CD4-positive, alpha-beta T cell treated with Interleukin-10 for 1 hour (primary cell): ENCODE measurements around the gene CEP350.
"Not testable (repeated sequence)": the region's sequence is repeated elsewhere in the genome, so short reads cannot be mapped to it uniquely, and the experiment has no call there.

Source experiments
- DNase-seq: peaks from one replicate; pipeline ENCODE4 v3.0.0-alpha.2; 2020

CEP350 gene

DNA sequence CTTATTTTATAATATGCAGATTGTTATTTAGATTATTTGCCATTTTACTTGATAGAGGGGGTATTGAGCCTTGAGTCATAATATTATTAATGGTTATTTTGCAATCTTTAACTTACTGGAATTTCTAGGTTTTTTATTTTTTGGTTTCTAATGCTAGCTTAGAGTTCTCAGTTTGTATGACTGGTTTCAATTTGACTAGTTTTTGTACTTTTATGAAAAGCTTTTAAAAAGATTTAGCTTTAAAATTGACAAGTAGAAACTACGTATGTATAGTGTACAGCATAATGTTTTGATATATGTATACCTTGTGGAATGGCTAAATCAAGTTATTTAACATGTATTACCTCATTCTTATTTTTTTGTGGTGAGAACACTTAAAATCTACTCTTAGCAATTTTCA lies 41.5 kb downstream of the CEP350 start:
- no peak for DNase-seq

- no peak for DNase-seq
These were observed 46.0 kb downstream of the CEP350 start for GRCh38 chr1:180000575-180000974.

- no peak for DNase-seq
These were observed 47.8 kb downstream of the CEP350 start for GRCh38 chr1:180002437-180002836.

- no peak for DNase-seq
These were observed 48.6 kb downstream of the CEP350 start for GRCh38 chr1:180003026-180003695.

- not testable (repeated sequence) for DNase-seq
These were observed 52.2 kb downstream of the CEP350 start for GRCh38 chr1:180006762-180007161.

DNA sequence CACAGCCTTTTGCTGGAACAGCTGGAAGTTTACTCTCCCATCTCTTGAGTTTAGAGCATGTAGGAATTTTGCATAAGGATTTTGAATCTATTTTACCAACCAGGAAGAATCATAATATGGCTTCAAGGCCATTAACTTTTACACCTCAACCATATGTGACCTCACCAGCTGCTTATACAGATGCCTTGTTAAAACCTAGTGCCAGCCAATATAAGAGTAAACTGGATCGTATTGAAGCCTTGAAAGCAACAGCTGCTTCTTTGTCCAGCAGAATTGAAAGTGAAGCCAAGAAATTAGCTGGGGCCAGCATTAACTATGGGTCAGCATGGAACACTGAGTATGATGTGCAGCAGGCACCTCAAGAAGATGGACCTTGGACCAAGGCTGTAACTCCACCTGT lies 65.4 kb downstream of the CEP350 start:
- DNase-seq: no peak

GRCh38 chr1:180026556-180026955 lies 71.9 kb downstream of the CEP350 start:
- no peak for DNase-seq

- DNase-seq: no peak
These were observed 73.4 kb downstream of the CEP350 start for GRCh38 chr1:180027949-180028445.

- DNase-seq: peak; percentile 3
These were observed 74.3 kb downstream of the CEP350 start for GRCh38 chr1:180028864-180029263.

DNA sequence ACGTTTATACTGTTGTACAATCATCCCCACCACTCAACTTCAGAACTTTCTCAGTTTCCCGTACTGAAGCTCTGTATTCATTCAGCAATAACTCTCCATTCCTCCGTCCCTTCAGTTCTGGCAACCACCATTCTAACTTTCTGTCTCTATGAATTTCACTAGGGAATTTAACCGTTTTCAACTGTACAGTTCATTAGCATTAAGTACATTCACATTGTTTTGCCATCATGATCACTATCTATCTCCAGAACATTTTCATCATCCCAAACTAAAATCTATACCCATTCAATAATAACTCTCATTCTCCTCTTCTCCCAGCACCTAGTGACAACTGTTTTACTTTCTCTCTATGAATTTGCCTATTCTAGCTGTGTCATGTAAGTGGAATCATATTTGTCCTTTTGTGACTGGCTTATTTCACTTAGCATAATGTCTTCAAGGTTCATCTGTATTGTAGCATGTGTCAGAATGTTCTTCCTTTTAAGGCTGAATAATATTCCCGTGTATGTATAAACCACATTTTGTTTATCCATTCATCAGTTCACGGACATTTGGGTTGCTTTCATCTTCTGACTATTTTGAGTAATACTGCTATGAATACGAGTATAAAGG lies 75.0 kb downstream of the CEP350 start:
- DNase-seq: no peak

GRCh38 chr1:180031664-180032063 lies 77.1 kb downstream of the CEP350 start:
- DNase-seq: no peak

GRCh38 chr1:180033390-180033789 lies 78.8 kb downstream of the CEP350 start:
- DNase-seq: no peak

- no peak for DNase-seq
These were observed 85.4 kb downstream of the CEP350 start for GRCh38 chr1:180040034-180040433.

- DNase-seq: no peak
These were observed 87.0 kb downstream of the CEP350 start for GRCh38 chr1:180041582-180041981.

DNA sequence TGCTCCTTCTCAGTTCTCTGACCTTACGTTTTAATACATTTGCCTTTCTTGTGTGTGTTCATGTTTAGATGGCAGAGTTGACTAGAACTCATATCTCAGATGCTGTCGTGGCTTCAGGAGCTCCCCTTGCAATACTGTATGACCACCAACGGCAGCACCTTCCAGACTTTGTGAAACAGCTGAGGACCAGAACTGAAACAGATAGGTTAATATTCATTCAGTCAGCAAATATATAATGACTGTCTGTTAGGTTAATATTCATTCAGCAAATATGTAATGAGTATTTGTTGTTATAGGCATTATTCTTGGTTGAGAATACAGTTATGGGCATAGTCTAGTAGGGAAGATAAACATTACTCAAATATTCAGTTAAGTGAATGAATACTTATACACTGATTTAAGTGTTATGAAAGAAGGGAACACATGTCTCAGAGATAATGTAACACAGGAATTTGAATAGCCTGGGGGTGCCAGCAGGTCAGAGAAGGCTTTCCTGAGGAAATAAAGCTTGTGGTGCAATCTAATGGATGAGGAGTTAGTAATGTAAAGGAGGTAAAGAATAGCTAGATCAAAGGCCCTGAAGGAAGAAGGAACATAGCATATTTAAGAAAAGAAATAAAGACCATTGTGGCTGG lies 88.5 kb downstream of the CEP350 start:
- no peak for DNase-seq

DNA sequence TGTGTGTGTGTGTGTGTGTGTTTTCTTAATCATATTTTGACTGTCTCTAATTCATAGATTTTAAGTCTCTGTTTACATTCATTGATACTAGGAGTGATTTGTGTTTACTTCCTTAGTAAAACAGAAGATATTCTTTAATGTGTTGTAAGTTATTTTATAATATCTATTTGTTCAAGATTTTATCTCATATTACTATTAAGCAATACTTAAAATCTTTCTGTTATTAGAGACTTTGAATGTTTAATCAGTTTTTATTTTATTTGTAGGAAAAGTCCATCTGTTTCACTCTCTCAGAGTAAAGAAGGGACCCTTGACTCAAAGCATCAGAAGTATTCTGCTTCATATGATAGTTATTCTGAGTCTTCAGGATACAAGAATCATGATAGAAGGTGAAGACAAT lies 89.2 kb downstream of the CEP350 start:
- DNase-seq: no peak

- no peak for DNase-seq
These were observed 92.1 kb downstream of the CEP350 start for GRCh38 chr1:180046674-180047073.

DNA sequence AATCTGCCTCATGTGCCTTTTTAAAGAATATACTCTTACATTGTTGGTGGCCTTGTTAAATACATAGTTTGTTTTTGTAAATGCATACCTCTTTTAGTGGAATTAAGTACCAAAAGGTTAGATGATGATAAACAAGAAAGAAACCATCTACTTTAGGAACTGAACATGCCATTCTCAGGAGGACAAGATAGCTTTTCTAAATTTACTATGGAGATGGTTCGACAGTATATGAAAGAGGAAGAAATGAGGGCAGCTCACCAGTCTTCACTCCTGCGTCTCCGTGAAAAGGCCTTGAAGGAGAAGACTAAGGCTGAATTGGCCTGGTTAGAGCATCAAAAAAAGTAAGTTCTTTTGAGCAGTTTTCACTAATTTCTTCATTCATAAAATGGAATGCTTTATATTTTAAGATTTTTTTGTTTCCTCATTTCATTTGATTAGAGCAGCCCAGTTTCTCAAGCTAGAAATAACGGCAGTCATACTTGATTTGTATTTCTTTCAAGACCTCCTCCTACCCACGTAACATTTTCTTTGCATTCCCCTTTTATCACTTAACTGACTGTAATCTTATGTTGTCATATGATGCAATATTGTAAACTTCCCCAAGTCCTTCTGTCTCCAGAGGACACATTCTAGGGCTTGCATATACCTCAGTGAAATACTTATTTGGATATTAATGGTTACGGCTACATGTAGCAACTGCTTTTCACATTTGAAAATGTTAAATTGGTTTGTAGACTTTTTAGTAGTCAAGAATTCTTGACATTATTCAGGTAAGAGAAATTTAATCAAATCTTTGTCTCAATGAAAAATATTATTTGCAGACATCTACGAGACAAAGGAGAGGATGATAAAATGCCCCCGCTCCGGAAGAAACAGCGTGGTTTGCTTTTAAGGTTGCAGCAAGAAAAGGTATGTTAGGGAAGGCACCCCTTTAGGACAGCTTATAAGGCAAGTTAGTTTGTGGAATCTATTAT lies 99.3 kb downstream of the CEP350 start:
- no peak for DNase-seq

GRCh38 chr1:180057883-180058396 lies 103.3 kb downstream of the CEP350 start:
- DNase-seq: no peak

DNA sequence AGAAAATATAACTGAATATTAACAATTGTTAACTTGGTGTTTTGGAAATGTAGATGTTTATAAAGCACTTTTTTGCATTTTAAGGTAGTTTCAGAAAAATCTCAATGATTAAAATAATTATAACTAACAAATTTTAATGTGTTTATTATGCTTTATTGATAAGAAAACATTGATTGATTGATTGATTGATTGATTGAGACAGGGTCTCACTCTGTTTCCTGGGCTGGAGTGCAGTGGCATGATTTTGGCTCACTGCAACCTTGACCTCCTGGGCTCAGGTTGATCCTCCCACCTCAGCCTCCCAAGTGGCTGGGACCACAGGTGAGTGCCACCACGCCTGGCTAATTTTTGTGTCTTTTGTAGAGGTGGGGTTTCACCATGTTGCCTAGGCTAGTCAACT lies 106.4 kb downstream of the CEP350 start:
- DNase-seq: no peak

DNA sequence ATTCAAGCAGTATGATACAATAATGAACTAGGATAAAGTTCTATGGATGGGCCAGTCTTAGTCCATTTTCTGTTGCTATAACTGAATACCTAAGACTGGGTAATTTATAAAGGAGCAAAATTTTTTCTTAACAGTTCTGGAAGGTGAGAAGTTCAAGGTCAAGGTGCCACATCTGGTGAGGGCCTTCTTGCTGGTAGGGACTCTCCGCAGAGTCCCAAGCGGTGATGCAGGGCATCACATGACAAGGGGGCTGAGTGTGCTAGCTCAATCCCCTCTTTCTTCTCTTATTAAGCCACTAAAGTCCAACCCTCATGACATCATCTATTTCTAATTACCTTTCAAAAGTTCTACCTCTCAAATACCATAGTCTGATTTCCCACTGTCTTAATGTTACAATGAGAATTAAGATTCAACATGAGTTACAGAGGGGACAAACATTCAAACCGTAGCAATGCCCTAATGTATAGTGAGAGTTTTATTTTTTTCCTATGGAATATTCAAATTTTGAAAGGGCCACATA lies 107.9 kb downstream of the CEP350 start:
- no peak for DNase-seq

- no peak for DNase-seq
These were observed 110.8 kb downstream of the CEP350 start for GRCh38 chr1:180065408-180065807.

DNA sequence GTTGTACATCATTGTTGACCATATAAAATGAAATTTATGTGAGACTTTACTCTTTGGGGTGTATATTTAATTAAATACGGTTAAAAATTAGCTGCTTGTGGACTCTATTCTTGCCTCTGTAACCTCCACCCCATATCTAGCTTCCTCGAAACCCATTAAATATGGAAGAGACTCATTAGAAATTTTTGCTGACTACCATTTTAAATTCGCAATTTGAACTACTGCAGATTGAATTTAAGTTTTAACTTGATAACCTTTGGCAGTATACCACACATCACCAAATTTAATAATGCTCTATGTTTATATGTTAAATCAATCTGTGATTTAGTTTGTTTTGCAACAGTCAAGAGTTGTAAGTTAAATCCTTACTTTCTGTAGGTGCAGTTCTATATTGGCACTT lies 111.5 kb downstream of the CEP350 start:
- DNase-seq: no peak
